NCI-H460 (cell line): Measurements from ENCODE around the gene LRPPRC. TPM values are rescaled to one million over a fixed set of nuclear protein-coding genes. Genes with fewer than 3 reads are reported as not detected.
"Not testable (repeated sequence)": the region's sequence is repeated elsewhere in the genome, so short reads cannot be mapped to it uniquely, and the experiment has no call there.

Experiments
- DNase-seq: peaks from one replicate; pipeline ENCODE4 v3.0.0-alpha.2; 2016; ENCODE audit warnings: low read depth; ENCODE audit errors: extremely low read depth
- total RNA-seq: library from RNA; depleted of rRNA; stranded (reverse); fragments of >200 nt; shearing (Covaris generic); gene quantifications from 2 replicates; pipeline ENCODE4 v1.2.3, GENCODE V29; 2014

Gene LRPPRC
- total RNA-seq, 1 experiment from 2014 or later, result 150 TPM

GRCh38 chr2:43924463-43924862, 71.3 kb downstream of the LRPPRC start:
- DNase-seq, result no peak

- not testable (repeated sequence) for DNase-seq
These were observed 84.5 kb downstream of the LRPPRC start for GRCh38 chr2:43911136-43911790.

GRCh38 chr2:43906448-43907109, 89.2 kb downstream of the LRPPRC start:
- no peak for DNase-seq

GRCh38 chr2:43905871-43906270, 89.9 kb downstream of the LRPPRC start:
- DNase-seq, result no peak

GRCh38 chr2:43905371-43905803, 90.4 kb downstream of the LRPPRC start:
- DNase-seq, result no peak

GRCh38 chr2:43899589-43899988, 96.2 kb downstream of the LRPPRC start:
- no peak for DNase-seq

- no peak for DNase-seq
These were observed 96.9 kb downstream of the LRPPRC start for GRCh38 chr2:43898838-43899346.

- DNase-seq, result peak; percentile 30
These were observed 97.5 kb downstream of the LRPPRC start for GRCh38 chr2:43898134-43898837.

- no peak for DNase-seq
These were observed 98.3 kb downstream of the LRPPRC start for GRCh38 chr2:43897492-43897891.

- DNase-seq, result no peak
These were observed 98.9 kb downstream of the LRPPRC start for GRCh38 chr2:43896906-43897305.

- no peak for DNase-seq
These were observed 101.0 kb downstream of the LRPPRC start for GRCh38 chr2:43894743-43895142.

- DNase-seq, result no peak
These were observed 104.9 kb downstream of the LRPPRC start for GRCh38 chr2:43890855-43891254.

- DNase-seq, result no peak
These were observed 106.4 kb downstream of the LRPPRC start for GRCh38 chr2:43889416-43889815.

GRCh38 chr2:43887176-43887575, 108.6 kb downstream of the LRPPRC start:
- DNase-seq, result no peak

GRCh38 chr2:43885132-43885632, 110.6 kb downstream of the LRPPRC start:
- no peak for DNase-seq

GRCh38 chr2:43884689-43885088, 111.1 kb downstream of the LRPPRC start:
- no peak for DNase-seq

GRCh38 chr2:43882312-43882711, 113.5 kb downstream of the LRPPRC start:
- no peak for DNase-seq

GRCh38 chr2:43880952-43881351, 114.8 kb downstream of the LRPPRC start:
- DNase-seq, result no peak

GRCh38 chr2:43880471-43880870, 115.3 kb downstream of the LRPPRC start:
- no peak for DNase-seq

GRCh38 chr2:43879261-43879660, 116.5 kb downstream of the LRPPRC start:
- no peak for DNase-seq

GRCh38 chr2:43877782-43878464, 117.9 kb downstream of the LRPPRC start:
- peak; percentile 67 for DNase-seq
